ENCODE results near the gene NCAPH2. TPM values are rescaled to one million over a fixed set of nuclear protein-coding genes. Genes with fewer than 3 reads are reported as not detected.
A peak's percentile ranks its signal among the peaks of the same experiment; 100 is the strongest.
"Not testable (repeated sequence)": the region's sequence is repeated elsewhere in the genome, so short reads cannot be mapped to it uniquely, and the experiment has no call there.

Gene NCAPH2
- polyA plus RNA-seq, 1 donor, result 36.3 TPM

GRCh38 chr22:50531546-50531961, 23.5 kb downstream of the NCAPH2 start:
- peak; percentile 29 for DNase-seq

- DNase-seq, result peak; percentile 63
Measured at GRCh38 chr22:50531962-50532674, 24.1 kb downstream of the NCAPH2 start.

GRCh38 chr22:50532824-50533796, 25.1 kb downstream of the NCAPH2 start:
- DNase-seq, result no peak

- not testable (repeated sequence) for DNase-seq
Measured at GRCh38 chr22:50533856-50534711, 26.1 kb downstream of the NCAPH2 start.

GRCh38 chr22:50535113-50535512, 27.1 kb downstream of the NCAPH2 start:
- no peak for DNase-seq

- no peak for DNase-seq
Measured at GRCh38 chr22:50536226-50536625, 28.2 kb downstream of the NCAPH2 start.

- DNase-seq, result no peak
Measured at GRCh38 chr22:50537765-50538164, 29.7 kb downstream of the NCAPH2 start.

GRCh38 chr22:50540381-50540780, 32.4 kb downstream of the NCAPH2 start:
- no peak for DNase-seq

- DNase-seq, result not testable (repeated sequence)
Measured at GRCh38 chr22:50541667-50542026, 33.6 kb downstream of the NCAPH2 start.

GRCh38 chr22:50542416-50542927, 34.4 kb downstream of the NCAPH2 start:
- DNase-seq, result no peak

GRCh38 chr22:50544078-50544745, 36.2 kb downstream of the NCAPH2 start:
- peak; percentile 42 for DNase-seq

- no peak for DNase-seq
Measured at GRCh38 chr22:50544746-50545253, 36.8 kb downstream of the NCAPH2 start.

GRCh38 chr22:50545522-50546325, 37.7 kb downstream of the NCAPH2 start, which contains the start of gene KLHDC7B:
KLHDC7B (plus strand) TSS chr22:50545899; CDS start chr22:50546244, 345 bp downstream.
- no peak for DNase-seq

- no peak for DNase-seq
Measured at GRCh38 chr22:50546326-50547262, 38.6 kb downstream of the NCAPH2 start.

GRCh38 chr22:50547263-50547985, 39.4 kb downstream of the NCAPH2 start:
- no peak for DNase-seq

- DNase-seq, result no peak
Measured at GRCh38 chr22:50548040-50548920, 40.3 kb downstream of the NCAPH2 start.
